ENCODE measurements around the gene AQP6.

DNA sequence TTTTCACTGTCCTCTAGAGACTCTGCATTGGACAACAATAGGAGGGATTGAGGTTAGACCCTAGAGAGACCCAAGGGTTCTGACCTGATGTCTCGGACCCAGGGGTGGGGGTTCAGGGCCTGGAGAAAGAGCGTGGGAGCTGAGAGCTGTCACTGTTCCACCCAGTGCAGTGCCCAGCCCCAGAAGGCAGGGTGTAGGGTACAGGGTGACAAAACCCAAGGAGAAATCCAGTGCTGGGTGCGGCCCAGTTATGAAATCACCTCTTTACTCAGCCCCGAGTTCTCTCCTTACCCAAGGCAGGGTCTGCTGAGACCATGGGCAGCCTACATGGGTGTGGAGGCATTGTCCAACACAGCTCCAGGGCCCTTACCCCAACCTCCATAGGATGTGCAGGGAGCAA, 19.6 kb upstream of the AQP6 start:
- TF ChIP-seq, protein P1, sequence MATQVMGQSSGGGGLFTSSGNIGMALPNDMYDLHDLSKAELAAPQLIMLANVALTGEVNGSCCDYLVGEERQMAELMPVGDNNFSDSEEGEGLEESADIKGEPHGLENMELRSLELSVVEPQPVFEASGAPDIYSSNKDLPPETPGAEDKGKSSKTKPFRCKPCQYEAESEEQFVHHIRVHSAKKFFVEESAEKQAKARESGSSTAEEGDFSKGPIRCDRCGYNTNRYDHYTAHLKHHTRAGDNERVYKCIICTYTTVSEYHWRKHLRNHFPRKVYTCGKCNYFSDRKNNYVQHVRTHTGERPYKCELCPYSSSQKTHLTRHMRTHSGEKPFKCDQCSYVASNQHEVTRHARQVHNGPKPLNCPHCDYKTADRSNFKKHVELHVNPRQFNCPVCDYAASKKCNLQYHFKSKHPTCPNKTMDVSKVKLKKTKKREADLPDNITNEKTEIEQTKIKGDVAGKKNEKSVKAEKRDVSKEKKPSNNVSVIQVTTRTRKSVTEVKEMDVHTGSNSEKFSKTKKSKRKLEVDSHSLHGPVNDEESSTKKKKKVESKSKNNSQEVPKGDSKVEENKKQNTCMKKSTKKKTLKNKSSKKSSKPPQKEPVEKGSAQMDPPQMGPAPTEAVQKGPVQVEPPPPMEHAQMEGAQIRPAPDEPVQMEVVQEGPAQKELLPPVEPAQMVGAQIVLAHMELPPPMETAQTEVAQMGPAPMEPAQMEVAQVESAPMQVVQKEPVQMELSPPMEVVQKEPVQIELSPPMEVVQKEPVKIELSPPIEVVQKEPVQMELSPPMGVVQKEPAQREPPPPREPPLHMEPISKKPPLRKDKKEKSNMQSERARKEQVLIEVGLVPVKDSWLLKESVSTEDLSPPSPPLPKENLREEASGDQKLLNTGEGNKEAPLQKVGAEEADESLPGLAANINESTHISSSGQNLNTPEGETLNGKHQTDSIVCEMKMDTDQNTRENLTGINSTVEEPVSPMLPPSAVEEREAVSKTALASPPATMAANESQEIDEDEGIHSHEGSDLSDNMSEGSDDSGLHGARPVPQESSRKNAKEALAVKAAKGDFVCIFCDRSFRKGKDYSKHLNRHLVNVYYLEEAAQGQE (IDR thresholded peaks at IDR 0.05; ENCODE audit: insufficient read depth in 1 of 2, low read depth in 2 of 2, low read length in 1 of 2) = no peak
- TF ChIP-seq, protein P2, sequence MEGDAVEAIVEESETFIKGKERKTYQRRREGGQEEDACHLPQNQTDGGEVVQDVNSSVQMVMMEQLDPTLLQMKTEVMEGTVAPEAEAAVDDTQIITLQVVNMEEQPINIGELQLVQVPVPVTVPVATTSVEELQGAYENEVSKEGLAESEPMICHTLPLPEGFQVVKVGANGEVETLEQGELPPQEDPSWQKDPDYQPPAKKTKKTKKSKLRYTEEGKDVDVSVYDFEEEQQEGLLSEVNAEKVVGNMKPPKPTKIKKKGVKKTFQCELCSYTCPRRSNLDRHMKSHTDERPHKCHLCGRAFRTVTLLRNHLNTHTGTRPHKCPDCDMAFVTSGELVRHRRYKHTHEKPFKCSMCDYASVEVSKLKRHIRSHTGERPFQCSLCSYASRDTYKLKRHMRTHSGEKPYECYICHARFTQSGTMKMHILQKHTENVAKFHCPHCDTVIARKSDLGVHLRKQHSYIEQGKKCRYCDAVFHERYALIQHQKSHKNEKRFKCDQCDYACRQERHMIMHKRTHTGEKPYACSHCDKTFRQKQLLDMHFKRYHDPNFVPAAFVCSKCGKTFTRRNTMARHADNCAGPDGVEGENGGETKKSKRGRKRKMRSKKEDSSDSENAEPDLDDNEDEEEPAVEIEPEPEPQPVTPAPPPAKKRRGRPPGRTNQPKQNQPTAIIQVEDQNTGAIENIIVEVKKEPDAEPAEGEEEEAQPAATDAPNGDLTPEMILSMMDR (IDR thresholded peaks at IDR 0.05) = no peak
- no peak for TF ChIP-seq POLR2AphosphoS5 (IDR thresholded peaks at IDR 0.05; ENCODE audit: low read depth, low read length)
- no peak for TF ChIP-seq TCF7L2 (IDR thresholded peaks at IDR 0.05; ENCODE audit: low read depth, low read length)

Measured in Panc1 (cell line).